Activated CD4-positive, alpha-beta T cell treated with anti-CD3 and anti-CD28 coated beads for 1 hour (primary cell): Measurements from ENCODE around the gene PPP1R26.
A peak's percentile ranks its signal among the peaks of the same experiment; 100 is the strongest.

Experiments used
- DNase-seq: peaks from one replicate; pipeline ENCODE4 v3.0.0-alpha.2; 2020

PPP1R26 gene

GRCh38 chr9:135489188-135489906 is 9.8 kb downstream of the PPP1R26 start:
- no peak for DNase-seq

GRCh38 chr9:135490166-135490870 is 10.7 kb downstream of the PPP1R26 start:
- DNase-seq, result no peak

- no peak for DNase-seq
These were observed 11.4 kb downstream of the PPP1R26 start for GRCh38 chr9:135490980-135491464.

GRCh38 chr9:135491764-135492163 is 12.2 kb downstream of the PPP1R26 start:
- DNase-seq, result no peak

- no peak for DNase-seq
These were observed 13.5 kb downstream of the PPP1R26 start for GRCh38 chr9:135492886-135493669.

GRCh38 chr9:135494791-135495559 is 15.4 kb downstream of the PPP1R26 start:
- DNase-seq, result no peak

GRCh38 chr9:135498381-135499126 is 19.0 kb downstream of the PPP1R26 start:
- DNase-seq, result no peak

GRCh38 chr9:135499326-135500070 is 19.9 kb downstream of the PPP1R26 start:
- peak; percentile 84 for DNase-seq

- DNase-seq, result no peak
These were observed 20.5 kb downstream of the PPP1R26 start for GRCh38 chr9:135500071-135500524.

- peak; percentile 75 for DNase-seq
These were observed 21.1 kb downstream of the PPP1R26 start, which contains the start of gene MRPS2 for GRCh38 chr9:135500525-135501260. TSS of gene MRPS2 (plus strand) at chr9:135500682. CDS start at chr9:135500711, 29 bp downstream.

GRCh38 chr9:135501261-135502167 is 21.9 kb downstream of the PPP1R26 start:
- no peak for DNase-seq

GRCh38 chr9:135502168-135502872 is 22.7 kb downstream of the PPP1R26 start:
- no peak for DNase-seq

- DNase-seq, result no peak
These were observed 23.3 kb downstream of the PPP1R26 start for GRCh38 chr9:135502873-135503321.

GRCh38 chr9:135503371-135504261 is 24.0 kb downstream of the PPP1R26 start:
- no peak for DNase-seq

- DNase-seq, result peak; percentile 25
These were observed 25.0 kb downstream of the PPP1R26 start for GRCh38 chr9:135504262-135505243.
